PC-9 (cell line): ENCODE results near the gene ZNF555. TPM values are rescaled to one million over a fixed set of nuclear protein-coding genes. Genes with fewer than 3 reads are reported as not detected.

Experiments used
- BruUV-seq: library from RNA; stranded (reverse); fragments of 400-500 nt; replicated peaks from 2 replicates; lab custom pipeline; 2021; lab: Mats Ljungman, UMichigan
- CTCF ChIA-PET: fragments of 300-600 bp; sonication (Branson Sonifier 250); formaldehyde crosslinking; loops from one replicate; lab custom pipeline; 2022; ENCODE audit warnings: antibody characterized with exemption; lab: Charles Lee
- POLR2A ChIA-PET: fragments of 300-600 bp; sonication (Branson Sonifier 250); formaldehyde crosslinking; loops from one replicate; lab custom pipeline; 2022; ENCODE audit warnings: antibody characterized with exemption; ENCODE audit not compliant: unreplicated experiment; lab: Charles Lee
- DNase-seq, 2 experiments: peaks; one replicate each; pipeline versions ENCODE4 v3.0.0 to v3.0.0-alpha.2; 2015 to 2022; ENCODE audit warnings: mixed read lengths in 1 of 2
- H2AFZ ChIP-seq: fragments of 200-600 bp; sonication (generic); 2 replicates; pipeline ENCODE4 v1.8.1; 2017; ENCODE audit warnings: antibody characterized with exemption
- H3F3A ChIP-seq: fragments of 200-600 bp; sonication (generic); 2 replicates; pipeline ENCODE4 v1.8.1; 2017; ENCODE audit warnings: antibody characterized with exemption, mild to moderate bottlenecking, low read depth; ENCODE audit not compliant: insufficient read depth
- H3K27ac ChIP-seq: fragments of 200-600 bp; sonication (generic); 2 replicates; pipeline ENCODE4 v1.6.1; 2016; ENCODE audit warnings: mixed run types
- H3K27me3 ChIP-seq: fragments of 200-600 bp; sonication (generic); 2 replicates; pipeline ENCODE4 v1.6.1; 2016; ENCODE audit warnings: low read depth, mixed run types; ENCODE audit not compliant: insufficient read depth
- H3K36me3 ChIP-seq: fragments of 200-600 bp; sonication (generic); 2 replicates; pipeline ENCODE4 v1.6.1; 2016; ENCODE audit warnings: low read depth, mixed run types
- H3K4me1 ChIP-seq: fragments of 200-600 bp; sonication (generic); replicated peaks from 2 replicates; pipeline ENCODE4 v1.6.1; 2016; ENCODE audit warnings: mixed run types; ENCODE audit not compliant: insufficient read depth
- H3K4me2 ChIP-seq: fragments of 200-600 bp; sonication (generic); 2 replicates; pipeline ENCODE4 v1.6.1; 2017; ENCODE audit warnings: mixed run types
- H3K4me3 ChIP-seq: fragments of 200-600 bp; sonication (generic); 2 replicates; pipeline ENCODE4 v1.6.1; 2016; ENCODE audit warnings: mixed run types
- H3K79me2 ChIP-seq: fragments of 200-600 bp; sonication (generic); 2 replicates; pipeline ENCODE4 v1.6.1; 2017; ENCODE audit warnings: low read depth, mixed run types
- H3K9me2 ChIP-seq: fragments of 200-600 bp; sonication (generic); 2 replicates; pipeline ENCODE4 v1.8.1; 2017; ENCODE audit warnings: mild to moderate bottlenecking; ENCODE audit not compliant: insufficient read depth
- H3K9me3 ChIP-seq: fragments of 200-600 bp; sonication (generic); 2 replicates; pipeline ENCODE4 v1.8.1; 2016; ENCODE audit warnings: low read depth; ENCODE audit not compliant: insufficient read depth
- H4K20me1 ChIP-seq: fragments of 200-600 bp; sonication (generic); 2 replicates; pipeline ENCODE4 v1.8.1; 2017; ENCODE audit not compliant: insufficient read depth
- EZH2 ChIP-seq: fragments of 200-600 bp; sonication (generic); IDR thresholded peaks from 2 replicates; pipeline ENCODE4 v1.8.0; 2017; ENCODE audit warnings: antibody characterized with exemption, low read depth
- intact Hi-C: fragments of 100-400 bp; cut with micrococcal nuclease; formaldehyde crosslinking; loops from one replicate; pipeline ENCODE4 v1.10.0; 2022; ENCODE audit not compliant: unreplicated experiment
- total RNA-seq: library from RNA; stranded (reverse); gene quantifications from 2 replicates; pipeline ENCODE4 v1.2.3, GENCODE V29; 2021
- TF ChIP-seq, protein P1 (sequence below): fragments of 200-600 bp; sonication (generic); conservative IDR thresholded peaks from 2 replicates; pipeline ENCODE4 v1.6.1; 2017; ENCODE audit warnings: mixed run types, antibody characterized with exemption, mild to moderate bottlenecking, moderate library complexity

The ZNF555 gene
- total RNA-seq, 1 experiment from 2014 or later: 2.2 TPM

DNA sequence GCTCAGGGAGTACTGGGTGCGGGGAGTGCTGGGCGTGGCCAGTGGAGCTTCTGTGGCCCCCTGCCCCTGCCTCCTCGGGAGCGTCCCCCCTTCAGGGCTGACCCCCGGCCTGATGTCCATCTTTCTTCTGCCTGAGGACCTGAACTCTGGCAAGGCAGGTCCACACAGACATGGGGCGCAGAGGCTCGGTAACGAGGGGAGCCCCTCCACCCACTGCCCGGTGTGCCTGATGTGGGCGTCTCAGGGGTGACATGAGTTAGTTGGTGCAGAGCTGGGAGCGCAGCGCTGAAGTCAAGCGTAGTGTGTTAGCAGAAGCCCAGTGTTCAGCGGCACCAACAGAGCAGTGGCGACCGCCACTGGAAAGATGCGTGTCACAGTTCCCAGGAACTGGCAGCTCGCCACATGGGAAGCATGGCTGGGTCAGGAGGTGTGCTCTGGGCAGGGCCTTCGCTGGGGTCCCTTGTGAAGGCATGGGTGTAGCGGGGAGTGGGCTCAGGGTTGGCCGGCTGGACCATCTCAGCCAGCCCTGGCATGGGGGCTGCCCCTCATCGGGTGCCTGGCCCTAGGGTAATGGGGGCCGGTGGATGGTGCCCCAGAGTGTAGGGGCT is 44.5 kb upstream of the ZNF555 start:
- intact Hi-C loops: no loop called here
- BruUV-seq: no TSS peak
- H3K9me2 ChIP-seq: no peaks in the 10 kb centered on the region
- H3K4me2 ChIP-seq: no peak overlapping the region
- H3K4me1 ChIP-seq: no peaks in the 10 kb centered on the region
- H3K27me3 ChIP-seq: no peaks in the 10 kb centered on the region
- H3K9me3 ChIP-seq: no peaks in the 10 kb centered on the region
- DNase-seq: no peak
- no peak overlapping the region for H3K4me3 ChIP-seq
- H3K27ac ChIP-seq: no peak overlapping the region
- no peak overlapping the region for H2AFZ ChIP-seq
- H4K20me1 ChIP-seq: no peaks in the 10 kb centered on the region
- ChIA-PET POLR2A (no interaction called here), CTCF (interaction anchor here (0.5 kb wide), 1 partner anchor 210 kb away, joined by 13 read pairs; no protein-coding TSS in a partner anchor)
- no peaks in the 10 kb centered on the region for H3K79me2 ChIP-seq
- H3F3A ChIP-seq: no peaks in the 10 kb centered on the region
- H3K36me3 ChIP-seq: no peaks in the 10 kb centered on the region
- TF ChIP-seq, protein P1, sequence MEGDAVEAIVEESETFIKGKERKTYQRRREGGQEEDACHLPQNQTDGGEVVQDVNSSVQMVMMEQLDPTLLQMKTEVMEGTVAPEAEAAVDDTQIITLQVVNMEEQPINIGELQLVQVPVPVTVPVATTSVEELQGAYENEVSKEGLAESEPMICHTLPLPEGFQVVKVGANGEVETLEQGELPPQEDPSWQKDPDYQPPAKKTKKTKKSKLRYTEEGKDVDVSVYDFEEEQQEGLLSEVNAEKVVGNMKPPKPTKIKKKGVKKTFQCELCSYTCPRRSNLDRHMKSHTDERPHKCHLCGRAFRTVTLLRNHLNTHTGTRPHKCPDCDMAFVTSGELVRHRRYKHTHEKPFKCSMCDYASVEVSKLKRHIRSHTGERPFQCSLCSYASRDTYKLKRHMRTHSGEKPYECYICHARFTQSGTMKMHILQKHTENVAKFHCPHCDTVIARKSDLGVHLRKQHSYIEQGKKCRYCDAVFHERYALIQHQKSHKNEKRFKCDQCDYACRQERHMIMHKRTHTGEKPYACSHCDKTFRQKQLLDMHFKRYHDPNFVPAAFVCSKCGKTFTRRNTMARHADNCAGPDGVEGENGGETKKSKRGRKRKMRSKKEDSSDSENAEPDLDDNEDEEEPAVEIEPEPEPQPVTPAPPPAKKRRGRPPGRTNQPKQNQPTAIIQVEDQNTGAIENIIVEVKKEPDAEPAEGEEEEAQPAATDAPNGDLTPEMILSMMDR: no peak
- no peak for TF ChIP-seq EZH2

DNA sequence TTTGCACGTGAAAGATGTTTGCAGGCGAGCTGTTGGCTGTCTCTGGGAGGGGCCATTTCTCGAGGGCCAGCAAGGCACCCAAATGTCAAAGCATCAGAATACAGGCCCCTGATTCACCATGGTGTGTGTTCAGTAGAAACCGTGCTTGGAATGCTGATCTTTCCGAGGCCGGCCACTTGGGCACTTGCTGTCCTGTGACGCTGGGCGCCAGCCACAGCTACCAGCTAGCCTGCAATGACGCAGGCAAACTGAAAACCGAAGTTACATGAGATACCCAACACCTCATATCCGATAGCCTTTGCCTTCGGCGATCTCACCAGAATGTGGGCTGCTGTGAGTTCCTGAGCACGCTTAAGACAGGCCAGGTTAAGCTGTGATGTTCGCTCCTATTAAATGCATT is 44.0 kb upstream of the ZNF555 start:
- Histone ChIP-seq H3K4me1 (no peaks in the 10 kb centered on the region), H3K9me3 (no peaks in the 10 kb centered on the region), H3K4me2 (no peak overlapping the region), H3K79me2 (no peaks in the 10 kb centered on the region), H3K27ac (no peak overlapping the region), H3K36me3 (no peaks in the 10 kb centered on the region), H3K9me2 (no peaks in the 10 kb centered on the region), H2AFZ (no peak overlapping the region), H4K20me1 (no peaks in the 10 kb centered on the region), H3K27me3 (no peaks in the 10 kb centered on the region), H3K4me3 (no peak overlapping the region), H3F3A (no peaks in the 10 kb centered on the region)
- POLR2A ChIA-PET: no interaction called here
- no TSS peak for BruUV-seq
- DNase-seq: no peak
- CTCF ChIA-PET: interaction anchor here (0.5 kb wide), 1 partner anchor 211 kb away, joined by 13 read pairs; no protein-coding TSS in a partner anchor
- TF ChIP-seq EZH2: no peak
- TF ChIP-seq, protein P1: no peak
- intact Hi-C loops: no loop called here

DNA sequence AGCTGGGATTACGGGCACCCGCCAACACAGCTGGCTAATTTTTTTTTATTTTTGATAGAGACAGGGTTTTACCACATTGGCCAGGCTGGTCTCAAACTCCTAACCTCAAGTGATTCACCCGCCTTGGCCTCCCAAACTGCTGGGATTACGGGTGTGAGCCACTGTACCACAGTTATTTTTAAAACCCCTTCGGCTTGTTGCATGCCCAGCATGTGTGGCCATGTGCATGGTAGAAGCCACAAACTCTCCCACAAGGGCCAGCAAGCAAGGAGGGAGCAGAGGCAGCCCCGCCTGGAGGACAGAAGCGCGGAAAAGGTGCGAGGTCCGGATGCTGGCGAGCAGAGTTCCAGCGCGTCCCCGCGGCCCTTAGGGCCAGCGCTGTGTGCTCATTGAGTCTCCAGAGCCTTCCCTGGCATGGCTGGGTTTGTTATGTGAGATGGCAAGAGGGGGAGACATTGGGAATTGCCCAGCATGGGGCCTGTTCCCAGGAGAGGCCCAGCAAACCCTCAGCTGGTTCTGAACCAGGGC is 43.1 kb upstream of the ZNF555 start:
- Histone ChIP-seq H3K27ac (no peak overlapping the region), H2AFZ (no peak overlapping the region), H3K9me3 (no peaks in the 10 kb centered on the region), H3K9me2 (no peaks in the 10 kb centered on the region), H3K36me3 (no peaks in the 10 kb centered on the region), H3F3A (no peaks in the 10 kb centered on the region), H4K20me1 (no peaks in the 10 kb centered on the region), H3K4me1 (no peaks in the 10 kb centered on the region), H3K27me3 (no peaks in the 10 kb centered on the region), H3K79me2 (no peaks in the 10 kb centered on the region), H3K4me3 (no peak overlapping the region), H3K4me2 (no peak overlapping the region)
- no peak for DNase-seq
- TF ChIP-seq EZH2: no peak
- TF ChIP-seq, protein P1: no peak
- no TSS peak for BruUV-seq
- ChIA-PET POLR2A (interaction anchor here (0.6 kb wide), 1 partner anchor 45 kb away, joined by 4 read pairs; no protein-coding TSS in a partner anchor), CTCF (no interaction called here)
- intact Hi-C loops: no loop called here
